ENCODE measurements around the gene TNFRSF4. TPM values are rescaled to one million over a fixed set of nuclear protein-coding genes. Genes with fewer than 3 reads are reported as not detected.

Gene TNFRSF4
- total RNA-seq, 1 donor from 2014 or later = 7.7 TPM

- ATAC-seq = no peak
- H3K36me3 ChIP-seq = peaks cover 77% of the 10 kb centered on the region
- H3K27ac ChIP-seq = no peak overlapping the region
- intact Hi-C loops (cut with DNase I) = no loop called here
- H3K4me3 ChIP-seq = no peak overlapping the region
- DNase-seq = no peak
- H3K9me3 ChIP-seq = no peaks in the 10 kb centered on the region
- TF ChIP-seq, protein P1, sequence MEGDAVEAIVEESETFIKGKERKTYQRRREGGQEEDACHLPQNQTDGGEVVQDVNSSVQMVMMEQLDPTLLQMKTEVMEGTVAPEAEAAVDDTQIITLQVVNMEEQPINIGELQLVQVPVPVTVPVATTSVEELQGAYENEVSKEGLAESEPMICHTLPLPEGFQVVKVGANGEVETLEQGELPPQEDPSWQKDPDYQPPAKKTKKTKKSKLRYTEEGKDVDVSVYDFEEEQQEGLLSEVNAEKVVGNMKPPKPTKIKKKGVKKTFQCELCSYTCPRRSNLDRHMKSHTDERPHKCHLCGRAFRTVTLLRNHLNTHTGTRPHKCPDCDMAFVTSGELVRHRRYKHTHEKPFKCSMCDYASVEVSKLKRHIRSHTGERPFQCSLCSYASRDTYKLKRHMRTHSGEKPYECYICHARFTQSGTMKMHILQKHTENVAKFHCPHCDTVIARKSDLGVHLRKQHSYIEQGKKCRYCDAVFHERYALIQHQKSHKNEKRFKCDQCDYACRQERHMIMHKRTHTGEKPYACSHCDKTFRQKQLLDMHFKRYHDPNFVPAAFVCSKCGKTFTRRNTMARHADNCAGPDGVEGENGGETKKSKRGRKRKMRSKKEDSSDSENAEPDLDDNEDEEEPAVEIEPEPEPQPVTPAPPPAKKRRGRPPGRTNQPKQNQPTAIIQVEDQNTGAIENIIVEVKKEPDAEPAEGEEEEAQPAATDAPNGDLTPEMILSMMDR (IDR thresholded peaks at IDR 0.05) = no peak
- no peaks in the 10 kb centered on the region for H3K27me3 ChIP-seq
- H3K4me1 ChIP-seq = no peaks in the 10 kb centered on the region
These were observed 6.2 kb upstream of the TNFRSF4 start for GRCh38 chr1:1220197-1220596.

DNA sequence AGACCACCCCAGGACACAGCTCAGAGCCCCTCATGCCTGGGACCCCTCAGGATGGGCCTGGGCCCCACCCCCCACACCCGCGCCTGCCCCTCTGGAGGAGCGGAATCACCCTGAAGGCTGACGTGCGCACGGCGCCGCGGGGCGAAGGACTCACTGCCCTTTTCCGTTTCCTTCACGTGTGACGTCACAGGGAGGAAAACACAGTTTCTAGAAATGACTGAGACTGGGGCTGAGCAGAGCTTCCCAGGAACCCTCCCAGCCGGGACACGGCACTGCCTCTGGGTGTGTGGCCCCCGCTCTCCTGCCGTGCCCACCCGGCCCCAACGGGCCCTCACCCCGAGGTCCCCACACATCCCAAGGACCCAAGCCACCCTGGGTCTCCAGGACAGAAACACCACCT is 5.4 kb upstream of the TNFRSF4 start:
- ATAC-seq (no peak), DNase-seq (no peak)
- Histone ChIP-seq H3K4me1 (no peaks in the 10 kb centered on the region), H3K27me3 (no peaks in the 10 kb centered on the region), H3K36me3 (peaks cover 68% of the 10 kb centered on the region), H3K4me3 (no peak overlapping the region), H3K27ac (no peak overlapping the region), H3K9me3 (no peaks in the 10 kb centered on the region)
- intact Hi-C loops (cut with DNase I) = no loop called here
- TF ChIP-seq, protein P1 (IDR thresholded peaks at IDR 0.05) = no peak

DNA sequence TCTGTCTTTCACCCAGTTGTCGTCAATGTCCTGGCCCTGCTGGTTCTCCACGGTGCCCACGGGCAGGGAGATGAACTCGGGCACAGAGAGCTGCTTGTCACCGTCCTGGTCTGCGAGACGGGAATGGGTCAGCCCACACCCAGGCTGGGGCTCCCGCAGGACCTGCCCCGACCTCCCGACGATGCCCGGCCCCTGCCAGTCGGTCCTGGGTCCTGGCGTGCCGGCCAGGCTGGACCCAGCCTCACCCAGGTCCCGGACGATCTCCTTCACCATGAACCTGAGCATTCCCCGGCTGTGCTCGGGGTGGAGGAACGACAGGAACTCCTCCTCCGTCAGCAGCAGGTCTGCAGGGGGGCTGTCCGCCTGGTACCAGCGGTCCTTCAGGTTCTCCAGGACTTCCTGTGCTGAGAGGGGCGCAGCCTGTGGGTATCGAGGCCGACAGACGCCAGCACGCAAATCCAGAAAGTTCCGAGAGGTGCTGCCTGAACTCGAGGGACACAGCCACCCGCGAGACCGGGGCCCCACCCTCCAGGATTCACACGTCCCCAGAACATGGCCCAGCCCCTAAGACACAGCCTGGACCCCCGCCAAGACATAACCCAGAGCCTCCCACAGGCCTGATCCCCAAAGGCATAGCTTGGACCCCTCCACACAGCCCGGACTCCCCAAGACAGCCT is 4.7 kb upstream of the TNFRSF4 start:
- Histone ChIP-seq H3K36me3 (peaks cover 65% of the 10 kb centered on the region), H3K4me3 (no peak overlapping the region), H3K4me1 (peaks cover 3% of the 10 kb centered on the region), H3K27ac (no peak overlapping the region), H3K9me3 (no peaks in the 10 kb centered on the region), H3K27me3 (no peaks in the 10 kb centered on the region)
- intact Hi-C loops (cut with DNase I) = no loop called here
- TF ChIP-seq, protein P1 (IDR thresholded peaks at IDR 0.05) = no peak
- DNase-seq (no peak), ATAC-seq (no peak)

GRCh38 chr1:1217621-1218523 is 3.9 kb upstream of the TNFRSF4 start:
- intact Hi-C loops (cut with DNase I) = no loop called here
- DNase-seq (no peak), ATAC-seq (no peak)
- Histone ChIP-seq H3K4me1 (peaks cover 11% of the 10 kb centered on the region), H3K9me3 (no peaks in the 10 kb centered on the region), H3K27ac (no peak overlapping the region), H3K27me3 (no peaks in the 10 kb centered on the region), H3K36me3 (peaks cover 58% of the 10 kb centered on the region), H3K4me3 (no peak overlapping the region)
- TF ChIP-seq, protein P1 (IDR thresholded peaks at IDR 0.05) = no peak

DNA sequence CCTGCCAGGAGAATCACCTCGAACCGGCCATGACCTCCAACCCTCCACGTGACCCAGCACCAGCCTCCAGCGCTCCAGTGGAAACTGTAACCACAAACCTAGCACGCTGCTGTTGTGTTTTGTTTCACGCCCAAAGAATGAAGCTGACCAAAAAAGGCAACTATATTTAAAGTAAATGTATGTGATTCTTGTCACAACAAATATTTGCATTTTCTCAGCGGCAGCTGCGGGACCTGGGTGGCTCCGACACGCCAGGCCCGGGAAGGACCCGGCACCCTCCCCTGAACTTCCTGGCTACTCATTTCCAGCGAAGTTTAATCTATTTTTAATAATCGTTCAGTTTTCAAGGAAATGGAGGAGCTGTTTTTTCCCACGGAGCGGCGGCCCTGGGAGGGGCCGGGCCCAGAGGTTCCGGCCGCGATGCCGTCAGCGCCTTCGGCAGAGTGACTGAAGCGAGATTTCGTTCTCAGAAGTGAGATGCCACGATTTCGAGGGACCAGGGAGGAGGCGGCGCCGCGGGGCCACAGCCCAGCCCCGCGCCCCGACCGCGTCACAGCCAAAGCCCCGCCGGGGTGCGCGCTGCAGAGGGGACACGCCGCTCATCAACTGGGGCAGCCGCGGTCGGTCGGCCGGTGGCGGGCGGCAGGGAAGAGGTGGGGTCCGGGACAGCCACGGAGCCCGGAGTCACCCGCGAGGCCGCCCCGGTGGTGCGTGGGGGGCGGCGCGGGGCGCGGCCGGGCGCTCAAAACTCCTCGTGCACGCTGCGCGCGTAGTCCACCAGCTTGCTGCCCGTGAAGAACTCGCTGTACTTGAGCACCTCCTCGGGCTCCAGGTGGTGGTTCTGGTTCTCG is 3.0 kb upstream of the TNFRSF4 start:
- Histone ChIP-seq H3K4me3 (no peak overlapping the region), H3K27me3 (no peaks in the 10 kb centered on the region), H3K27ac (no peak overlapping the region), H3K36me3 (peaks cover 49% of the 10 kb centered on the region), H3K4me1 (peaks cover 12% of the 10 kb centered on the region), H3K9me3 (no peaks in the 10 kb centered on the region)
- TF ChIP-seq, protein P1 (IDR thresholded peaks at IDR 0.05) = no peak
- ATAC-seq (no peak), DNase-seq (no peak)
- intact Hi-C loops (cut with DNase I) = no loop called here
